Measurements from ENCODE around the gene UBA52.

GRCh38 chr19:18607226-18608101, 35.8 kb downstream of the UBA52 start:
- peak; percentile 93 for TF ChIP-seq EZH2 (IDR thresholded peaks at IDR 0.05; ENCODE audit: low read length, missing control alignments)
- TF ChIP-seq, protein P1, sequence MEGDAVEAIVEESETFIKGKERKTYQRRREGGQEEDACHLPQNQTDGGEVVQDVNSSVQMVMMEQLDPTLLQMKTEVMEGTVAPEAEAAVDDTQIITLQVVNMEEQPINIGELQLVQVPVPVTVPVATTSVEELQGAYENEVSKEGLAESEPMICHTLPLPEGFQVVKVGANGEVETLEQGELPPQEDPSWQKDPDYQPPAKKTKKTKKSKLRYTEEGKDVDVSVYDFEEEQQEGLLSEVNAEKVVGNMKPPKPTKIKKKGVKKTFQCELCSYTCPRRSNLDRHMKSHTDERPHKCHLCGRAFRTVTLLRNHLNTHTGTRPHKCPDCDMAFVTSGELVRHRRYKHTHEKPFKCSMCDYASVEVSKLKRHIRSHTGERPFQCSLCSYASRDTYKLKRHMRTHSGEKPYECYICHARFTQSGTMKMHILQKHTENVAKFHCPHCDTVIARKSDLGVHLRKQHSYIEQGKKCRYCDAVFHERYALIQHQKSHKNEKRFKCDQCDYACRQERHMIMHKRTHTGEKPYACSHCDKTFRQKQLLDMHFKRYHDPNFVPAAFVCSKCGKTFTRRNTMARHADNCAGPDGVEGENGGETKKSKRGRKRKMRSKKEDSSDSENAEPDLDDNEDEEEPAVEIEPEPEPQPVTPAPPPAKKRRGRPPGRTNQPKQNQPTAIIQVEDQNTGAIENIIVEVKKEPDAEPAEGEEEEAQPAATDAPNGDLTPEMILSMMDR (conservative IDR thresholded peaks at IDR 0.05 in 1 of 2, IDR thresholded peaks at IDR 0.05 in 1 of 2; ENCODE audit: low read depth in 1 of 2, low read length in 2 of 2): no peak

Measured in fibroblast of lung (primary cell).